Amygdala (tissue), 56 donors: Measurements from ENCODE around the gene RUNX1.

ENCODE experiments used
- DNase-seq, 56 donors: peaks; one replicate each; lab custom pipeline; 2025; lab: John Stamatoyannopoulos, UW

The RUNX1 gene

GRCh38 chr21:34838956-34839820, 209.9 kb downstream of the RUNX1 start:
- no peak for DNase-seq

GRCh38 chr21:34836933-34837505, 212.1 kb downstream of the RUNX1 start:
- DNase-seq: no peak

GRCh38 chr21:34836103-34836932, 212.8 kb downstream of the RUNX1 start:
- peak in 15 of 56 donors; percentile 2 to 38 (median 11) for DNase-seq

GRCh38 chr21:34835526-34835925, 213.6 kb downstream of the RUNX1 start:
- DNase-seq: no peak

- no peak for DNase-seq
These were observed 214.1 kb downstream of the RUNX1 start for GRCh38 chr21:34834852-34835501.

GRCh38 chr21:34834290-34834689, 214.8 kb downstream of the RUNX1 start:
- no peak for DNase-seq

- no peak for DNase-seq
These were observed 215.6 kb downstream of the RUNX1 start for GRCh38 chr21:34833465-34833864.

- no peak for DNase-seq
These were observed 218.5 kb downstream of the RUNX1 start for GRCh38 chr21:34830386-34831170.

- no peak for DNase-seq
These were observed 221.5 kb downstream of the RUNX1 start for GRCh38 chr21:34827445-34828235.

GRCh38 chr21:34826836-34827235, 222.3 kb downstream of the RUNX1 start:
- no peak for DNase-seq

GRCh38 chr21:34825948-34826548, 223.1 kb downstream of the RUNX1 start:
- no peak for DNase-seq

- DNase-seq: no peak
These were observed 224.0 kb downstream of the RUNX1 start for GRCh38 chr21:34825101-34825500.

GRCh38 chr21:34824314-34824713, 224.8 kb downstream of the RUNX1 start:
- DNase-seq: no peak

GRCh38 chr21:34822942-34823341, 226.2 kb downstream of the RUNX1 start:
- DNase-seq: no peak

GRCh38 chr21:34822168-34822567, 226.9 kb downstream of the RUNX1 start:
- no peak for DNase-seq

- DNase-seq: no peak
These were observed 227.4 kb downstream of the RUNX1 start for GRCh38 chr21:34821717-34822116.

GRCh38 chr21:34820051-34820450, 229.1 kb downstream of the RUNX1 start:
- no peak for DNase-seq

- no peak for DNase-seq
These were observed 229.6 kb downstream of the RUNX1 start for GRCh38 chr21:34819357-34819999.
